Measurements from ENCODE around the gene QARS1. TPM values are rescaled to one million over a fixed set of nuclear protein-coding genes. Genes with fewer than 3 reads are reported as not detected.

QARS1 gene
- total and polyA plus RNA-seq, 2 experiments from 2014 or later: 87.0 to 240 TPM

GRCh38 chr3:49076116-49076515, 28.4 kb downstream of the QARS1 start:
- no peak overlapping the region for H3K9ac ChIP-seq

DNA sequence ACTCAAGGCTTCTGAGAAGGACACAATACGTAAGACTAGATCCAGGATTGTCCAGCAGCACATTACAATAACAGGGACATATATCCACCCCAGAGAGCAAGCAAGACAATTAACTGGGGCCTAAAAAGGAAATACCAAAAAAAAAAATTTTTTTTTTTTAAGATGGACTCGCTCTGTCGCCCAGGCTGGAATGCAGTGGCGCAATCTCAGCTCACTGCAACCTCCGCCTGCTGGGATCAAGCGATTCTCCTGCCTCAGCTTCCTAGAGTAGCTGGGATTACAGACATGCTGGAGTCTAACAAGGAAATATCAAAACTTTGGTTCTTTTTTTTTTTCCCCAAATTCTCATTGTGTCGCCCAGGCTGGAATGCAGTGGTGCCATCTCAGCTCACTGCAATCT, 46.5 kb downstream of the QARS1 start:
- no peaks in the 10 kb centered on the region for H3K4me1 ChIP-seq (ENCODE audit: insufficient read depth)
- H3K27ac ChIP-seq: no peak overlapping the region
- H4K20me1 ChIP-seq (ENCODE audit: insufficient read depth): no peaks in the 10 kb centered on the region
- H3K79me2 ChIP-seq (ENCODE audit: insufficient read depth): peaks cover 85% of the 10 kb centered on the region
- TF ChIP-seq EZH2phosphoT487 (IDR thresholded peaks at IDR 0.05; ENCODE audit: insufficient read depth, low read depth): no peak
- TF ChIP-seq EZH2 (IDR thresholded peaks at IDR 0.05; ENCODE audit: insufficient read depth, poor library complexity, severe bottlenecking): no peak
- no peaks in the 10 kb centered on the region for H3K9me3 ChIP-seq (ENCODE audit: low read depth)
- 94 to 95% methylated on average over 7 of the region's 7 CpGs for WGBS, 2 experiments (ENCODE audit: low coverage in 1 of 2, low lambda C conversion rate in 2 of 2, missing lambda C conversion rate in 2 of 2)
- no peak overlapping the region for H3K4me3 ChIP-seq
- H3K9ac ChIP-seq: no peak overlapping the region
- H3K4me2 ChIP-seq (ENCODE audit: unreplicated experiment): no peak overlapping the region
- H3K27me3 ChIP-seq (replicated peaks; ENCODE audit: insufficient read depth): no peaks in the 10 kb centered on the region
- no peak for DNase-seq
- in situ Hi-C loops (cut with MboI): no loop called here
- H3F3A ChIP-seq (ENCODE audit: insufficient read depth): peaks cover 10% of the 10 kb centered on the region; the same call in 1 of the 2 replicates
- H3K36me3 ChIP-seq (ENCODE audit: low read depth): peaks cover 33% of the 10 kb centered on the region; the same call in 1 of the 2 replicates
- H2AFZ ChIP-seq: no peak overlapping the region
- H3K9me2 ChIP-seq (ENCODE audit: insufficient read depth): no peaks in the 10 kb centered on the region

More at GRCh38 chr3:49076116-49076515, 28.4 kb downstream of the QARS1 start:
- Histone ChIP-seq H3K9me2 (ENCODE audit: insufficient read depth) (no peaks in the 10 kb centered on the region), H3K36me3 (ENCODE audit: low read depth) (peaks cover 52% of the 10 kb centered on the region), H3K4me2 (ENCODE audit: unreplicated experiment) (no peak overlapping the region), H3K4me3 (no peak overlapping the region), H3K4me1 (ENCODE audit: insufficient read depth) (no peaks in the 10 kb centered on the region), H4K20me1 (ENCODE audit: insufficient read depth) (no peaks in the 10 kb centered on the region), H3F3A (ENCODE audit: insufficient read depth) (no peaks in the 10 kb centered on the region), H2AFZ (no peak overlapping the region), H3K79me2 (ENCODE audit: insufficient read depth) (peaks cover 100% of the 10 kb centered on the region), H3K27me3 (replicated peaks; ENCODE audit: insufficient read depth) (no peaks in the 10 kb centered on the region), H3K27ac (no peak overlapping the region), H3K9me3 (ENCODE audit: low read depth) (no peaks in the 10 kb centered on the region)
- TF ChIP-seq EZH2phosphoT487 (IDR thresholded peaks at IDR 0.05; ENCODE audit: insufficient read depth, low read depth) (no peak), EZH2 (IDR thresholded peaks at IDR 0.05; ENCODE audit: insufficient read depth, poor library complexity, severe bottlenecking) (no peak)
- 96 to 98% methylated on average over 12 to 13 of the region's 13 CpGs for WGBS, 2 experiments (ENCODE audit: low coverage in 1 of 2, low lambda C conversion rate in 2 of 2, missing lambda C conversion rate in 2 of 2)
- in situ Hi-C loops (cut with MboI): no loop called here
- DNase-seq: no peak

DNA sequence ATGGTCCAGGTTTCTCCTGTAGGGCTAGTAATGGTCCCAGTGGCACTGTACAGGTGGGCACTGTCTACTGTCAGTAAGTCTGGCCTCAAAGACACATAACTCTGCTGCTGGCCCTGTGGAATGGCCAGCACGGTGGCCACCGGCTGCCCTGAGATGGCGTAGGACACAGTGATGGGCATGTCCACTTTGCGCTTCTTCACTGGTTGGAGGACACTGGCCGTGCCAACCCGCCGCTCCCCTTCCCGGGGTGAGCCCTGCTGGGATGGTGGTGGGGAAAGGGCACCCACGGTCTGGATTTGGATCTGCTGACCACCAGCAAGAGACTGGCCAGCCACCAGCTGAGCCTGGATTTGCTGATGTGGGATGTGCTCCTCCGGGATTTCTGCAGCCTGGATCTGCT, 47.3 kb downstream of the QARS1 start:
- in situ Hi-C loops (cut with MboI): no loop called here
- no peak overlapping the region for H3K27ac ChIP-seq
- H3K79me2 ChIP-seq (ENCODE audit: insufficient read depth): peaks cover 85% of the 10 kb centered on the region
- no peaks in the 10 kb centered on the region for H4K20me1 ChIP-seq (ENCODE audit: insufficient read depth)
- no peak overlapping the region for H2AFZ ChIP-seq
- H3K27me3 ChIP-seq (replicated peaks; ENCODE audit: insufficient read depth): no peaks in the 10 kb centered on the region
- no peaks in the 10 kb centered on the region for H3K9me3 ChIP-seq (ENCODE audit: low read depth)
- no peak overlapping the region for H3K4me3 ChIP-seq
- DNase-seq: no peak
- no peaks in the 10 kb centered on the region for H3K9me2 ChIP-seq (ENCODE audit: insufficient read depth)
- H3K9ac ChIP-seq: no peak overlapping the region
- TF ChIP-seq EZH2 (IDR thresholded peaks at IDR 0.05; ENCODE audit: insufficient read depth, poor library complexity, severe bottlenecking): no peak
- no peak for TF ChIP-seq EZH2phosphoT487 (IDR thresholded peaks at IDR 0.05; ENCODE audit: insufficient read depth, low read depth)
- no peak overlapping the region for H3K4me2 ChIP-seq (ENCODE audit: unreplicated experiment)
- no peaks in the 10 kb centered on the region for H3K4me1 ChIP-seq (ENCODE audit: insufficient read depth)
- H3K36me3 ChIP-seq (ENCODE audit: low read depth): peaks cover 36% of the 10 kb centered on the region; the same call in 1 of the 2 replicates
- peaks cover 10% of the 10 kb centered on the region; the same call in 1 of the 2 replicates for H3F3A ChIP-seq (ENCODE audit: insufficient read depth)
- 95 to 96% methylated on average over 10 of the region's 10 CpGs for WGBS, 2 experiments (ENCODE audit: low coverage in 1 of 2, low lambda C conversion rate in 2 of 2, missing lambda C conversion rate in 2 of 2)

DNA sequence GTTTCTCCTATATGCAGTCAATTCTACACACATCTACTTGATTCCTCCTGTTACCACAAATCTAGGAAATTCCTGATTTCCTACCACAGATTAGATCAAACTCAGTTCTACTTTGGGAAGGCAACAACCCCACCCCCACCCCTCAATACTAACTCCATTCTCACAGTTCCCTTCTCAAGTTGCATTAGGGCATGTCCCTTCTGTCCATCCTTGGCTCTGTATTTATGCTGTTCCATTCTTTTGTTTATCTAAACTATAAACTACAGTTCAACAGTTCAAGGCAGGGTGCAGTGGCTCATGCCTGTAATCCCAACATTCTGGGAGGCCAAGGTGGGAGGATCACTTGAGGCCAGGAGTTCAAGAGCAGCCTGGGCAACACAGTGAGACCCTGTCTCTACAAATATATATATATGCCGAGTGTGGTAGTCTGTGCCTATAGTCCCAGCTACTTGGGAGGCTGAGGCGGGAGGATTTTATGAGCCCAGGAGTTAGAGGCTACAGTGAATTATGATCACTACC, 50.2 kb downstream of the QARS1 start:
- no peaks in the 10 kb centered on the region for H4K20me1 ChIP-seq (ENCODE audit: insufficient read depth)

More for the DNA sequence above, 50.2 kb downstream of the QARS1 start:
- Histone ChIP-seq H3K27ac (no peak overlapping the region), H3K9ac (no peak overlapping the region), H3K4me3 (no peak overlapping the region), H3K4me2 (ENCODE audit: unreplicated experiment) (no peak overlapping the region), H3K79me2 (ENCODE audit: insufficient read depth) (peaks cover 82% of the 10 kb centered on the region), H3F3A (ENCODE audit: insufficient read depth) (peaks cover 10% of the 10 kb centered on the region; the same call in 1 of the 2 replicates), H3K9me2 (ENCODE audit: insufficient read depth) (no peaks in the 10 kb centered on the region), H3K9me3 (ENCODE audit: low read depth) (no peaks in the 10 kb centered on the region), H3K4me1 (ENCODE audit: insufficient read depth) (no peaks in the 10 kb centered on the region), H2AFZ (no peak overlapping the region), H3K27me3 (replicated peaks; ENCODE audit: insufficient read depth) (no peaks in the 10 kb centered on the region), H3K36me3 (ENCODE audit: low read depth) (peaks cover 36% of the 10 kb centered on the region; the same call in 1 of the 2 replicates)
- no peak for DNase-seq
- WGBS, 2 experiments (ENCODE audit: low coverage in 1 of 2, low lambda C conversion rate in 2 of 2, missing lambda C conversion rate in 2 of 2): 94 to 97% methylated on average over 2 of the region's 2 CpGs
- TF ChIP-seq EZH2phosphoT487 (IDR thresholded peaks at IDR 0.05; ENCODE audit: insufficient read depth, low read depth) (no peak), EZH2 (IDR thresholded peaks at IDR 0.05; ENCODE audit: insufficient read depth, poor library complexity, severe bottlenecking) (no peak)
- in situ Hi-C loops (cut with MboI): no loop called here
